ENCODE measurements around the gene LAMA5.

LAMA5 gene

GRCh38 chr20:62362590-62362940 is 4.5 kb downstream of the LAMA5 start:
- Mint-ChIP-seq H3K9me3 (no peaks in the 10 kb centered on the region), H3K36me3 (ENCODE audit: low read depth) (no peaks in the 10 kb centered on the region), H3K4me3 (no peak overlapping the region), H3K27me3 (ENCODE audit: low read depth, poor library complexity) (no peaks in the 10 kb centered on the region), H3K27ac (no peak overlapping the region), H3K4me1 (peaks cover 52% of the 10 kb centered on the region)
- no peak for TF ChIP-seq CTCF (IDR thresholded peaks at IDR 0.05)
- DNase-seq: no peak

GRCh38 chr20:62361799-62362589 is 5.1 kb downstream of the LAMA5 start:
- peaks cover 55% of the 10 kb centered on the region for H3K4me1 Mint-ChIP-seq
- H3K27me3 Mint-ChIP-seq (ENCODE audit: low read depth, poor library complexity): no peaks in the 10 kb centered on the region
- DNase-seq: no peak
- TF ChIP-seq CTCF (IDR thresholded peaks at IDR 0.05): no peak
- no peak overlapping the region for H3K27ac Mint-ChIP-seq
- H3K9me3 Mint-ChIP-seq: no peaks in the 10 kb centered on the region
- H3K4me3 Mint-ChIP-seq: no peak overlapping the region
- H3K36me3 Mint-ChIP-seq (ENCODE audit: low read depth): no peaks in the 10 kb centered on the region

GRCh38 chr20:62360854-62361798 is 6.0 kb downstream of the LAMA5 start:
- no peak for DNase-seq
- Mint-ChIP-seq H3K4me3 (peak overlapping the region; percentile 30), H3K27me3 (ENCODE audit: low read depth, poor library complexity) (no peaks in the 10 kb centered on the region), H3K9me3 (no peaks in the 10 kb centered on the region), H3K4me1 (peaks cover 63% of the 10 kb centered on the region), H3K36me3 (ENCODE audit: low read depth) (no peaks in the 10 kb centered on the region), H3K27ac (no peak overlapping the region)
- no peak for TF ChIP-seq CTCF (IDR thresholded peaks at IDR 0.05)

- DNase-seq: no peak
- TF ChIP-seq CTCF (IDR thresholded peaks at IDR 0.05): no peak
- Mint-ChIP-seq H3K4me3 (no peak overlapping the region), H3K36me3 (ENCODE audit: low read depth) (no peaks in the 10 kb centered on the region), H3K27ac (no peak overlapping the region), H3K27me3 (ENCODE audit: low read depth, poor library complexity) (no peaks in the 10 kb centered on the region), H3K9me3 (no peaks in the 10 kb centered on the region), H3K4me1 (peaks cover 61% of the 10 kb centered on the region)
These were observed 7.5 kb downstream of the LAMA5 start for GRCh38 chr20:62359491-62360121.

- no peak overlapping the region for H3K27ac Mint-ChIP-seq
- H3K4me1 Mint-ChIP-seq: peaks cover 62% of the 10 kb centered on the region
- H3K9me3 Mint-ChIP-seq: no peaks in the 10 kb centered on the region
- peak; percentile 52 for DNase-seq
- no peak for TF ChIP-seq CTCF (IDR thresholded peaks at IDR 0.05)
- no peaks in the 10 kb centered on the region for H3K36me3 Mint-ChIP-seq (ENCODE audit: low read depth)
- H3K4me3 Mint-ChIP-seq: no peak overlapping the region
- H3K27me3 Mint-ChIP-seq (ENCODE audit: low read depth, poor library complexity): no peaks in the 10 kb centered on the region
These were observed 8.0 kb downstream of the LAMA5 start for GRCh38 chr20:62359043-62359490.
